Vagina (tissue), 2 donors: ENCODE results near the gene NEDD4L.

ENCODE experiments used
- CTCF ChIP-seq, 3 experiments: fragments of 450-650 bp in 2 of 3; fragments of 200-600 bp in 1 of 3; sonication (generic) in 1 of 3; IDR thresholded peaks; one replicate each; pipeline ENCODE4 v1.5.1; 2017 to 2019; ENCODE audit warnings: antibody characterized with exemption in 3 of 3, mild to moderate bottlenecking in 2 of 3, moderate library complexity in 2 of 3
- POLR2A ChIP-seq, 2 donors: fragments of 450-650 bp; IDR thresholded peaks; one replicate each; pipeline ENCODE4 v1.6.1; 2017; ENCODE audit warnings: antibody characterized with exemption in 2 of 2, mild to moderate bottlenecking in 2 of 2, moderate library complexity in 2 of 2

DNA sequence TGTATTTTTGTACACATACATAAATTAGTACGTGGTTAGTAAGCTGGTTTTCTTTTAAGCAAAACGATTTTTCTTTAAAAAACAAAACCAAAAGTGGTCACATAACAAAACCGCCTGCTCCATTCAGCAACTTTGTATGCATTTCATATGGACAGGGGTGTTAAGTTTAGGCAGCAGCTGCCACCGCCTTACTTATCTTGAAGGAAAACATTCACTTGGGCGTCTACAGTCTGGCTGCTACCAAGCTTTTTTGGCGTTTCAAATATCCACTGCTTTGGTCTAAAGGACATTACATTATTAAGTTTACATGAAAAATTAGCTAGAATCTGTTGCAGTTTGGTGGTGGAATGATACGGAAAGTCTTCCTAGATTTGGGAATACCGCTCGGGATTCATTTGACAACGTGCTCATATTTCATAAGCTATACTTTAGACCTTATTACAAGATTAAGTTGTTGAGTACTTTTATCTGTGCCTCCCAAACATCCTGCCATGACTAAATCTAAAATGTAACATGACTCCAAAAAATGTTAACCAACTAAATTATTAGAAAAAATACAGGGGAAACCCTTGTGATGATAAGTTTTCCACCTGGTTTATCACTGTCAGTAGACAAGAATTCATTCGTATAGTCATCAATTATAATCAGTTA, 214.8 kb downstream of the NEDD4L start:
- TF ChIP-seq CTCF (IDR thresholded peaks at IDR 0.05) (no peak), POLR2A (IDR thresholded peaks at IDR 0.05) (no peak)
